GM10266 (cell line): Measurements from ENCODE around the gene ATXN7L1.

Experiments used
- DNase-seq: peaks from one replicate; pipeline ENCODE4 v3.0.0; 2012; ENCODE audit errors: extremely low spot score
- TF ChIP-seq, protein P1 (sequence below): IDR thresholded peaks from 2 replicates; pipeline ENCODE4 v1.5.1; 2012; ENCODE audit warnings: mild to moderate bottlenecking, low read depth; ENCODE audit not compliant: control insufficient read depth, insufficient read depth; ENCODE audit errors: missing control alignments

Gene ATXN7L1

DNA sequence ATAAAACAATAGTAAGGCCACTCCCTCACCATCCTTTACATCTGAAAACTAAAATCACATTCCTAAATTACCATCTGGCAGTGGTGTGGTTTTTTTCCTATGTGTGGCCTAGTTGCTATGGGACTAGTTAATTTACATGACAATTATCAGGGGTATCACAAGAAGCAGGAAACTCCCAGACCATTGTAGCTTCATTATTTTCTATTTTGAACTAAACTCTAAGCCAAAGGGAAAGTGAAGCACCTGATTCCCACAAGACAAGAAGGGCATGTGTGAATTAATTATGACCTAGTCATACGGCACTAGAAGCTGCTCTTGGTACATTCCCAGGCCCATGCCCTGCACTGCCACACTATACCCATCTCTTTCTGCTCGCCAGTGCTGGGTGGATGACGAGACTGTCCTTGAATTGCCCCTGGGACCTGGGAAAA is 103.4 kb downstream of the ATXN7L1 start:
- DNase-seq, result peak; percentile 15
- TF ChIP-seq, protein P1, sequence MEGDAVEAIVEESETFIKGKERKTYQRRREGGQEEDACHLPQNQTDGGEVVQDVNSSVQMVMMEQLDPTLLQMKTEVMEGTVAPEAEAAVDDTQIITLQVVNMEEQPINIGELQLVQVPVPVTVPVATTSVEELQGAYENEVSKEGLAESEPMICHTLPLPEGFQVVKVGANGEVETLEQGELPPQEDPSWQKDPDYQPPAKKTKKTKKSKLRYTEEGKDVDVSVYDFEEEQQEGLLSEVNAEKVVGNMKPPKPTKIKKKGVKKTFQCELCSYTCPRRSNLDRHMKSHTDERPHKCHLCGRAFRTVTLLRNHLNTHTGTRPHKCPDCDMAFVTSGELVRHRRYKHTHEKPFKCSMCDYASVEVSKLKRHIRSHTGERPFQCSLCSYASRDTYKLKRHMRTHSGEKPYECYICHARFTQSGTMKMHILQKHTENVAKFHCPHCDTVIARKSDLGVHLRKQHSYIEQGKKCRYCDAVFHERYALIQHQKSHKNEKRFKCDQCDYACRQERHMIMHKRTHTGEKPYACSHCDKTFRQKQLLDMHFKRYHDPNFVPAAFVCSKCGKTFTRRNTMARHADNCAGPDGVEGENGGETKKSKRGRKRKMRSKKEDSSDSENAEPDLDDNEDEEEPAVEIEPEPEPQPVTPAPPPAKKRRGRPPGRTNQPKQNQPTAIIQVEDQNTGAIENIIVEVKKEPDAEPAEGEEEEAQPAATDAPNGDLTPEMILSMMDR, result no peak

DNA sequence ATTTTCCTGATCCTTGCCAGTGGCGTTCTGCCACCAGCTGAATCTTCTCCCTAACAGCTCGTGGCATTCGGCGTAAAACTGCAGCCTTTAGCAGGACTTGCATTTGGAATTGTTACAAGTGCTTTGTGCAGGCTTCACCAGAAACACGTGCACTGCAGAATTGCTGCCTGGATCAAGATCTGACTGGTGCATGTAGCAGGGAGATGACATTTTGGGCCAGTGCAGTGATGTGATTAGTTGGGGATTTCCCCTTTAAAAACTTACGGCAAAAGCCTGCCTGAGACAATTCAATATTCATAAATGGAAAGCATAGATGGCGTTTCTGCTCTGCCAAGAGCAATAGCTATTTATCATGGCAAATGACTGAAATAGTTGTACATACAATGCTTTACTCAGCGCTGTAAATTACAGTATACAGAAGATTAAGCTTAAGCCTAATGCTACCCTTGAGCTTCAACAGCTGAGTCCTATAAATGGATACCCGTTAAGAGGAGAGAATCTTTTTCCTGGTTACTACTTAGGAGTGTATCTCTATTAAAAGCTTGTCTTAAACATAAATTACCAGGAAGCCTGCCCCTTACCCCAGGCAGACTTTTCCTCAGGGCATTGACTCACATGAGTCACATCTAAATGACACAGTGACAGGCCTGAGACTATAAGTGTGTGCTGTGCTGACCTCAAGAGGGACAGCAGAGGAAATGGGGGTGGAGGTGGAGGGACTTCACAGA is 106.3 kb downstream of the ATXN7L1 start:
- DNase-seq, result peak; percentile 21
- TF ChIP-seq, protein P1, result no peak

DNA sequence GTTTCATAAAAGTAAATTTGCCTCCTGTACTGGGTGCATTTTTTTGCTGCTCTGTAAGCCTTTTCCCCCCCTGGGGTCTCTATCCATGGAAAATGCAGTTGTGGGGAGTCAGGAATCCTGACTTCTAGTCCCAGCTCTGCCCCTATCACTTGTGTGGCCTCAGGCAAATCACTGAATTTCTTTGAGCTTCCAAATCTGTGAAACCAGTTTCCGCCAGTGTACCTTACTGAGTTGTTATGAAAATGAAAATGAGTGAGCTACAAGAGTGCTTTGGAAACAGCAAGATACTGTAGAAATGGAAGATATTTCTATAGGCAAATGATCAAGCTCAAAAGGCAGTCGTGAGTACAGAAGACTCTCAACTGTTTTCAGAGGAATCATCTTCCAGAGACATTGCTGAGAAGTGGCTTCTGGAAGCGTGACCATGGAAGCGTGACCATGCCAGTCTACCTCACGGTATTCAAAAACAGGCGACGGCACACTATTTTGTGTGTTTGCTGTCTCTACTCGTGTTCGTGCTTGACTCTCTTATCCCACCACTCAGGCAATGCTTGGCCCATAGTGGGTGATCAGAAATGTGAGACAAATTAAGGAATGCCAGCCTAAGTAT is 107.4 kb downstream of the ATXN7L1 start:
- no peak for DNase-seq
- TF ChIP-seq, protein P1, result no peak

DNA sequence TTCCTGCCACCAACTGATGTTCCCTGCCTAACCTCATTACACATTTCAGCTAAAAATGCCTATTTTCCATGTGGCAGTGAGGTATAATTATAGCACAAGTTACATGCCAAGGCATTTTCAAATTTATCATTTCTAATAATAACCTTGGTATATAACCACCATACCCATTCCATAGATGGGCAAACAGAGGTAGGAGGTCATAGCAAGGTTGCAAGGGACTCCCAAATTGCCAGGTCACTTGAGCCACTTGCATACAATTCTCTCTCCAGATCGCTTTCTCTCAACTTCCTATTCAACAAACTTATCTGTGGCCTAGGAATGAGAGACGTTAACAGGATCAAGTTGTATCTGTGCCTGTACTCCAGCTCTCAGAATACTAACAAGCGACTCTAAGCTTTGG is 108.3 kb downstream of the ATXN7L1 start:
- no peak for DNase-seq
- TF ChIP-seq, protein P1, result no peak

DNA sequence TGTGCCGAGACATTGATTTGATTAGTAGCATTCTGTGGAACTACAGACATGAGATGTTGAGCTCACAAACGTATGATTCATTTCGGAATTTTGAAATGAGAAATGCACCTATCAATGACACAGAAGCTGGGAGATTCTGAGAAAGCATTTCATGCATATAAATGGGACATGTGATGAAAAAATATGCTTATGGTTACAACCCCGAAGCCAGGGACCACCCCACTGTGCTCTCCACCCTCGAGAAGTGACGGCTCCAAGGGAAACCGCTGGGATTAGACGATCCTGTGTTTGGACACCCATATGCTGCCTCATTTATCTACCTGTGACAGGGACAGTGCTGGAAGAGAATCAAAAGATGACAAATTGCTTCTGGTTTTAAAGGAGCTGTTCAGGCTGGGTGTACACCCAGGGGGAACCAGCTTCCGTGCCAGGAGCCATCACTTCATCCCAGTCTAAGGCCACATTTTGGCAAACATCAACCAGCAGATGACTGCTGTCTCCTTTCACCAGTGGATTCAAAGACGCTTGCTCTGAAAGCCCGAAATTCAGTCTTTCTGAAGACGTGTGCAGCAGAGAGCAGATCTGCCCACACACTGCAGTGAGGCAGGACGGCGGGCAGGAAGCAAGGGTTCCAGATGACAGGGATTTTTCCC is 109.9 kb downstream of the ATXN7L1 start:
- TF ChIP-seq, protein P1, result no peak
- DNase-seq, result peak; percentile 22

DNA sequence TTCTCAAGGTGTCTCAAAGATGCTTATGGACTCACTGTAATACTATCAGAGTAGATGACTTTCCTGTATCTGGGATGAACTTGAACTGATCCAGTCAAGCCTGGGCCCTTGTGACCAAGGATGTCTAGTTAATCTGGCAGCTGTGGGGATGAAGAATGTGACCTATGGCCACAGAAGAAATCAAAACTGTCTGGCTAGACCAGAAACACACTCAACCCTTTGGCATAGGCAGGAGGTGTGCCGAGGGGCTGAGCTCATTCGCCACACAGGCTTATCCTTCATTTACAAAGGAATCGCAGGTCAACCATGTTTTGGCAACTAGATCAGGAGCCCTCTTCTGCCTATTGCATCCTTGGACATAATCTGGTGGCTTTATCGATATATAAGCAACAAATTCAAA is 110.6 kb downstream of the ATXN7L1 start:
- no peak for DNase-seq
- TF ChIP-seq, protein P1, result no peak

DNA sequence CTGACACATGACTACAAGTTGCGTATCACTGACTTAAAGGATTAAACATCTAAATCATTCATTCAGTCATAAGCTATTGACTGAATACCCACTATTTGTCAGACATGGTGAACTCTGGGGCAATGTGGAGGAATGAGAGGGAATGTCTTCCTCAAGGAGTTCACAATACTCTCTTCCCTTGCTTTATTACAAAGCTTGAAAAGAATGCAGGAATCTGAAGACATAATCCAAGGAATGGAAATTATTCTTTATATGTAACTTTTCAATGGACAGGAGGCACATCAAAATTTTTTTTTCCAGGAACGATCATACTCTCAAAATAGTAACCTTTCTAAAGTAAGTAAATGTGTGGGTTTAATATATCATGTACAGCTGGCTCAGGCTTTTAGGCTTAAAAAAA is 111.9 kb downstream of the ATXN7L1 start:
- DNase-seq, result no peak
- TF ChIP-seq, protein P1, result no peak
